GM21515 (cell line): ENCODE measurements around the gene NTMT1.
"Not testable (repeated sequence)": the region's sequence is repeated elsewhere in the genome, so short reads cannot be mapped to it uniquely, and the experiment has no call there.

ENCODE experiments used
- ATAC-seq: cut with Tn5 transposase; IDR thresholded peaks from one replicate; pipeline ENCODE4 v1.9.1; 2021; ENCODE audit not compliant: unreplicated experiment

NTMT1 gene, protein sequence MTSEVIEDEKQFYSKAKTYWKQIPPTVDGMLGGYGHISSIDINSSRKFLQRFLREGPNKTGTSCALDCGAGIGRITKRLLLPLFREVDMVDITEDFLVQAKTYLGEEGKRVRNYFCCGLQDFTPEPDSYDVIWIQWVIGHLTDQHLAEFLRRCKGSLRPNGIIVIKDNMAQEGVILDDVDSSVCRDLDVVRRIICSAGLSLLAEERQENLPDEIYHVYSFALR

DNA sequence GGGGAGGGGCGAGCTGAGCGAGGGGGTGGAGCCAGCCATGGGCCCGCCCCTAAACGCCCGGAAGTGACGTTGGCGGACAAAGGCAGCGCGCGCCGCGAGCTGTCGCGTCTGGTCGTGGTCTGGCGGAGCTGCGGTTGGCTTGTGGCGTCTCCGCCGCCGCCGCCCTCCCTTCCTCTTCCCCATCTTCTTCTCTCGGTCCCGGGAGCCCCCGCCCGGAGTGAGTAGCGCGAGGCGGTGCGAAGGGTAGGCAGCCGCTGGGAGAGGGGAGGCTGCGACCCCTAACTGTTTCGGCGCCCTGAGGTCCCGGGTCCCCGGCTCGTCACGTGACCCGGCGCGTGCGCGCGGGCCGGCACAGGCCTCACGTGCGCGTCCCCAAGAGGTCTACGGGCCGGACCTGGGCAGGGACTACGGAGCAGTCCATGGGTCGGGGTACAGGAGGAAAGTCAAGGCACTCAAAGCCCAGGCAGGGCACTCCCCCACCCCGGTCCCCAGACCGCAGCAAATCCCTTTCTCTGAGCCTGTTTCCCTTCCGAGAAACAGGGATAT is at the start of gene NTMT1:
Gene NTMT1, plus strand, starts transcription at position 85 of the 546 bp plus-strand sequence. CDS start 6,541 bp downstream, outside the sequence.
- ATAC-seq: peak; percentile 78

DNA sequence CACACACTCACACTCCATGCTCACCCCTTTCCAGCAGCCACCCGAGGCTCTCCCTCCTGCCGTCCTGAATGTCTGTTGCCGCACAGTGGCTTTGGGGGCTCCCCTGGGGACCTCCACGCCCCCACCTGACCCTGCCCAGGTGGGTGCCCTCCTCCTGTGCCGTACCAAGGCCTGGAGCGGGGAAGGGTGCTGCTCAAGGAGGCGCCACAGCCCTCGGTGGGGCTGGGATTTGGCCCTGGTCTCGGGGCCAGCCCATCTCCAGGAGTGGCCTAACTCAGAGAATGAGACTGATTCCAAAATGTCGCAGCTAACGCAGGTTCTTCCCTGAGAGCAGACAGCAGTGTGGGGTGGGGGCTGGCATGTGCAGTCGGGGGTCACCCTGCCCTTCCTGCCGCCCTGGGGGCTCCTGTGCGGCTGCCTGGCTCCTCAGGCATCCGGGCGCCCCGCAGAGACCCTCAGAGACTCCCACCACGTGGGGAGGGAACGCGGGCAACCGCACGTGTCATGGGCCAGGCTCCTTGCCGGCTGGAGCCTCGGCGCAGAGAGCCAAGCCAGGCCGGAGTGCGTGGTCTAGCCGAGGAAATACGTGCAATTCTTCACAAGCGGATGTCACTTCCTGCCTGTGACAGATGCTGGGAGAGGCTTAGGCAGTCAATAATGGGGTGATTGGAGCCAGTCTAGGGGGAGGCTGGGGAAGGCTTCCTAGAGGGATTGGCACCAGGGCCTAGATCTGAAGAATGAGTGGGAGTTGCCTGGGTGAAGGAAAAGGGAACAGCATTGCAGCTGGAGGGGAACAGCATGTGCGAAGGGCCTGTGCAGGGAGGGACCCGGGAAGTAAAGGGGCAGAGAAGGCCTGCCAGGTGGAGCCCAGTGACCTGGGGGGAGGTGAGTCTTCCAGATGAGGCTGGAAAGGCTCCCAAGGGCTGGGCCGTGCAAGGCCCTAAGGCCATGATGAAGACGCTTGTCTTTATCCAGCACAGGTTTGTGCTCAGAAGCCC is 49.1 kb upstream of the NTMT1 start:
- ATAC-seq: no peak

DNA sequence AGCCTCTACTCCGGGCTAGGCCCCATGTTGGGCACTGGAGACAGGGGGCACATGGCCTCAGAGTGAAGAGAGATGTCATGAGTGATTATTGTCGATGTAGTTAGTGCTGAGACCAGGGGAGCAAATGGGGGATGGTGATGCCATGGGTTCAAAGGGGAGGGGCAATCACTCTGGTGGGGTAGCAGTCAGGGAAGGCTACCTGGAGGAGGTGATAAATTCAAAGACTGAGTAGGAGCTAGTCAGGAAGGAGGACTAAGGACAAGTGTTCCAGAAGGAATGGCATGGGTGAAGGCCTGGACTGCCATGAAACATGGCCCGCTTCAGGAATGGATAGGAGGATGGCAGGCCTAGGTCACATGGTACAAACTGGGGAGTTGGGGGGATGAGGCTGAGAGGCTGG is 46.7 kb upstream of the NTMT1 start:
- no peak for ATAC-seq

DNA sequence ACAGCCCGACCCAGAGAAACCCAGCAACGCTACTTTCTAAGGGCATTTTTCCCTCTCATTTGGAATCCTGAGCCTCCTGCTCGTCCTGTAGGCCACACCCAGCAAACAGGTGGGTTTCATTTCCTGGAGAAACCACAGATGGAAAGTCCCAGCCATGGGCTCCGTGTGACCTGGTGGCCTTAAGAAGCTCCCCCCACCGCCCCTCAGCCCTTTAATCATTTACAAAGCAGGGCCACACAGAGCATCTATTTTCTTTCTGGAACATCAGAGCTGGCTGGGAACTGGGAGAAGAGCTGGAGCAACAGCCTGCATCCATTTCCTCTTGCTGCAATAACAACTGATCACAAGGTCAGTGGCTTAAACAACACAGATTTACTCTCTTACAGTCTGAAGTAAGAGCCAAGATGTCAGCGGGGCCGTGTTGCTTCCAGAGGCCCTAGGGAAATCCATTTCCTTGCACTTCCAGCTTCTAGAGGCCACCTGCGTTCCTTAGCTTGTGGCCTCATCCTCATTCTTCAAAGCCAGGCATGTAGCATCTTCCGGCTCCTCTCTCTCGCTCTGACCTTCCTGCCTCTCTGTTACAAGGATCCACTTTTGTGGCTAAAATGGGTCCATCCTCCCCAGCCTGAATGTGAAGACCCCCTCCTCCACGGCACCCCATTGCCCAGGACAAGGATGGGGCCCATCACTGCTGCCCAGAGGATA is 45.6 kb upstream of the NTMT1 start:
- no peak for ATAC-seq

DNA sequence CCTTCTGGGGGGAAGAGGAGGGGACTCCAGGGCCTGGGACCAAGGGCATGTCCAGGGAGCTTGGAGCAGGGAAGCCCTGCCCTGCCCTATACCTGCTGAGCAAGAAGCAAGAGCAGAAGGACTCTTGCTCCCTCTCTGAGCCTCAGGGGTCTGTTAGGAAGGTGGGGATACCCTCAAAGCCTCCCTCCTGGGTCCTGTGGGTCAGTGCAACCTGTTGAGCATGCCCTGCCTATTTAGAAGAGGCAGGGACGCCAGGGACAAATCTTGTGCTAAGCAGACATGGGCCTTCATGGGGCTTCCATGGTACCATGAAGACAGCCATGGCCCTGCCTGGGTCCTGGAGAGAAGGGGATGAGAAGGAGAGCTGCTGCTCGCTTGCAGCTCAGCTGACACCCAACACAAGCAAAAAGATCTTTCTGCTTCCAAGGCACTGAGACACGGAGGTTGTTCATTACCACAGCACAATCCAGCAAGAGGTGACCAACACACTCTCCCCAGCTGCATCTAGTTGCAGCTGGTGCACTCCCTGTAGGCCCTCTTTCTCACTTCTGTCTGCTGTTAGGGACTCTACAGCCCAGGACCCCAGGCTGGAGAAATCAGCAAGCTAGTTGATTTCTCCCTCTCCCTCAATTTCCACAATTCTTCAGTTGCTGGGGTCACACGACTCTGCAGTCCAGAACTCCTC is 44.3 kb upstream of the NTMT1 start:
- ATAC-seq: no peak

DNA sequence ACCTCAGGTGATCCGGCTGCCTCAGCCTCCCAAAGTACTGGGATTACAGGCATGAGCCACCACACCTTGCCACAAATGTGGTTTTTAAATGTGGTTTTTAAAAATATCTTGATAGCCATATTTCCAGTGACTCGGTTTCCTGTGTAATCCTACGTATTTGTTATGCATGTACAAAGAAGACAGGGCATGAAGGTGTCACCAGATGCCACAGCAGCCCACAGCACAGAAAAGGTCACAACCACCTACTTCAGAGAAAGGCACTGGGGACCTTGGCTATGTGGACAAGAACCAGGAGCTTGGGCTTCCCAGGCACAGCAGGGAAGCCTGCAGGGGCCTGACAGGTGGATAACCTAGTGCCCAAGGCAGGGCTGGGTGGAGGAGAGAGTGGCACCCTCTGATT is 43.1 kb upstream of the NTMT1 start:
- no peak for ATAC-seq

DNA sequence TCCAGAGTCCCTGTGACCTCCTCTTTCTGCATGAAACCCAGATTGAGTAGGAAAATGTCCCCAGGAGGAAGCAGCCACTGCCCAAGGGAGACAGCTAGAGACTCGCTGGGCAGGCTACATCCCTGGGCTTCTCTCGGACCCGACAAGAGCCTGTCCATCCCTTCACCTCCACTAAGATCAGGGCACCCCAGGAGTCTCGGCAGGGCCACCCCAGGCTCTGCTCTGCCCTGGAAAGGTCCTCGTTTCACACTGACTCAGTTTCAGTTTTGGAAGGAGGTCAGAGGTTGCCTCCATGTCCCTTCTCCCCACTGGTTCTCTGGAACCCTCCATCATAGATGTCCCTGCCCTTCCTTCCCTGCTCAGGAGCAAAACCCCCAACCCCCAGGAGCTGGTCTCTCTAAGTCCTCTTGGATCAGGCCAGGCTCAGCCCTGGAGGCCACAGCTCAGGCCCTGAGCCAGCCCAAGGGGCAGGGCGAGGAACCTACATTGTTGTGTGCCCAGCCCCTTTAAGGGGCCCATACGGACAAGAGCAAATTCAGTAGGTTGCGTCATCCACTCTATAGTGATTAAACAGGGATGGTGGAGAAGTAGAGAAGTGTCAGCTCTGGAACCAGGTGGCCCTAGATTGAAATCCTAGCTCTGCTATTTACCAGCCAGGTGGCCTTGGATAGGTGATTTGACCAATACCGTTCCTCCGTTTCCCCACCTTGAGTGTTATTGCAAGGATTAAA is 42.5 kb upstream of the NTMT1 start:
- no peak for ATAC-seq

DNA sequence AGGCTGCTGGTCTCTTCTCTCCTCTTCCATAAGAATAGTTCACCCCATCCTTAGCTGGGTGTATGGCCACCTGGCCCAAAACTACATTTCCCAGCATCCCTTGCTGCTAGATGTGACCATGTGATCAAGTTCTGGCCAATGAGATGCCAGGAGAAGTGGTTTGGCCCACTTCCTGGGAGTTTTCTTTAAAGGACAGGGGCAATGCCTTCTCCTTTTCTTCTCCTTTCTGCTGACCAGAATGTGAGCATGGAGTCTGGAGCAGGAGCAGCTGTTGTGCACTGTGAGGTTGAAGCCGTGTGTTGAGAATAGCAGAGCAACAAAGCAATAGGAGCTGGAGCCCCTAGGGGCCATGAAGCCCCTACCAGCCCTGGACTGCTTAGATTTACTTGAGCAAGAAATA is 41.8 kb upstream of the NTMT1 start:
- no peak for ATAC-seq

DNA sequence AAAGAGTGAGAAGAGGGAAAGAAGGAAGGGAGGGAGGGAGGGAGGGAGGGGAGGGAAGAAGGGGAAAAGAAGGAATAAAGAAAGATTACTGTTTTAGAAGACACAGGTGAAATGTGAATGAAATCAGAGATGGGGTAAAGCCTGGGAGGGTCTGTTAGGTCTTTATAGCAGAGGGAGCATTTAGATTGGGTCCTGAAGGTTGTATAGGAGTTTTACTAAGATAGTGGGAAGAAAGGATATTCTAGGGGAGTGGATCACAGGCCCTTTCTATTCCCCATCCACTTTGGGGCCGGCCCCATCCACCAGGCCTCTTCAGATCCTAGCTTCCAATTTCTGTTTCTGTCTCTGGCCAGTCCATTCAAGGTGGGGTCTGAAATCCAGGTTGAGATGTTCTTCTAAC is 40.6 kb upstream of the NTMT1 start:
- no peak for ATAC-seq

DNA sequence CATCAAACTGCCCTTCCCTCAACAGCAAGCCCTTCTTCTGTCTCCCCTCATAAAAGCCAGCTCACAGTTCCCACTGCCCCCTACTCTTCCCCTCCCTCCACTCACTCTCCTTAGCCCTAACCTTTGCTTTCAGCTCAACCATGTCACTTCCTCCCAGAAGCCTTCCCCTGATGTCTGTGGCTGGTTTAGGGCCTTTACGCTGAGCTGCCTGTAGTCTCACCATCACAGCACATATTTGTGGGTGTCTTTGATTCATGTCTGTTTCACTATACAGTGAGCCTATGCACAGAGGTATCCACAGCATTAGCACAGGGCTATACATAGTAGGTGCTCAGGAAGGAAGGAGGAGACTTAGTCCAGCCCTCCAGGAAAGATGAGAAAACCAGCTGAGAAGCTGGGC is 39.7 kb upstream of the NTMT1 start:
- ATAC-seq: no peak

DNA sequence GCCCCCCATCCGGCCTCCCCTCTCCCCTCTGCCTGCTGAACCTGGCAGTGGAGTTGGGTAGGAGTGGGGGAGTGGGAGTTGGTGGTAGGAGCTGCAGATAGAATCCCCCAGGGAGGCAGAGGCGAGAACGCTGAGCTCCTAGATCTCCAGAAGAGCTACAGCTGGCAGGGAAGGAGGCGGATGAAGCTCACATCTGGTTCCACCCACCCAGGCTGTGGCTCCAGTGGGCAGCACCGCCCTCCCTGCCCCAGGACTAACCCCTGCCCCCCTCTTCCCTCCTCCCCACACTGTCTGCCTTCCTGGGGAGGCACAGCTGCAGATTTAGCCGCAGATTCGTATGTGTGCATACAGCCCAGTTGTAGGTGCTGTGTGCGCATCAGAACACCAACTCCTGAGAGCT is 39.3 kb upstream of the NTMT1 start:
- ATAC-seq: no peak

DNA sequence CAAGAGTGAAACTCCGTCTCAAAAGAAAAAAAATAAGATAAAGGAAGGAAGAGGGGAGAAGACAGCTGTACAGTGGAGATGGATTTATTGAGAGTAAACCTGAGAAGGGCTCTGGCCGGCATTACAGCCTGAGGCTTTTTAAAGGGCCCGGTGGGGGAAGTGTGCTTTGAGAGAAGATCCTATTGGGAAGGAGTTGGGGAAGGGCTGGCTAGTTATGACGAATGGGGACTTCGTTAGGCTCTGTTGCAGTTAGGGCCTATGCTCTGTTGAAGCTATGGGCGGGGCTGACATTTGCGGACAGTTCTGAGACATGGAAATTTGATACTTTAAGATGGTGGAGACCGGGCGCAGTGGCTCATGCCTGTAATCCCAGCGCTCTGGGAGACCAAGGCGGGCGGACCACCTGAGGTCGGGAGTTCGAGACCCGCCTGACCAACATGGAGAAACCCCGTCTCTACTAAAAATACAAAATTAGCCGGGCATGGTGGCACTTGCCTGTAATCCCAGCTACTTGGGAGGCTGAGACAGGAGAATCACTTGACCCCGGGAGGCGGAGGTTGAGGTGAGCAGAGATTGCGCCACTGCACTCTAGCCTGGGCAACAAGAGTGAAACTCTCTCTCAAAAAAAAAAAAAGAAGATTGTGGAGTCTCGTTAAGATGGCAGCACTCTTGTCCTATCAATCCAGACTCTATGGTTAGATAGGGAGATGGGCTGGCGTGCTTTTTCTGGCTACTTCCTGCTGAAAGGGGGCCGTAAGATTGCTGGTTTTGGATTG is 38.3 kb upstream of the NTMT1 start:
- no peak for ATAC-seq

DNA sequence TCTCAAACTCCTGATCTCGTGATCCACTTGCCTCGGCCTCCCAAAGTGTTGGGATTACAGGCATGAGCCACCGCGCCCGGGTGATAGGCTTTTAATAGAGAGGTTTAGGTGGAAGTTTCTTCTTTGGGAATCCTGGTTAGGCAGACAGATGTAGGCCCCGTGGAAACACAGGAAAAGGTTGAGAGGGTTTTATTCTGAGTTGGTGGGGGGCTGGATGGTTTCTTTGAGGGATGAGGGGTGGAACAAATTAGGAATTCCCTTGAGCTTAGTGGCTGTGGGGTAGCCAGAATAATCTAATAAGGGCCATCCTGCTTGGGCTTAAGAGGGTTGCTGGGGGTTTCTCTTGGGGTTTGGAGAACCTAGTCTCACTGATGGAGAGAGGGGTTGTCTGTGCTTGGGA is 35.5 kb upstream of the NTMT1 start:
- ATAC-seq: no peak

DNA sequence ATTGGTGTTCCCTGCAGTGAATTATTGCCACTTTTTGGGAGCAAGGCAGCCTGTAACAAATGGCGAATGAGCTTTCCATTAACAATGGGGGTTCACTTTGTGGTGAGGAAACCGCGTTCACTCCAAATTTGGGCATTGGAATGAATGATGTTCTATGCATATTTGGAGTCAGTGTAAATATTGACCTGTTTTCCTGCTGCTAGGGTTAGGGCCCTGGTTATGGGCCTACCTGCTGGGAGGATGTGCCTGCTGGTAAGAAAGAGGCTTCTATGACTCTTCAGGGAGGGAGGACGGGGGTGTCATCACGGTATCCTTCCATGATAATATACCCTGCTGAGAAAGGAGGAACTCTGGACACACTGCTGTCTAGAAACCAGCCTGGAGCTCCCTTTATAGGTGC is 34.0 kb upstream of the NTMT1 start:
- no peak for ATAC-seq

DNA sequence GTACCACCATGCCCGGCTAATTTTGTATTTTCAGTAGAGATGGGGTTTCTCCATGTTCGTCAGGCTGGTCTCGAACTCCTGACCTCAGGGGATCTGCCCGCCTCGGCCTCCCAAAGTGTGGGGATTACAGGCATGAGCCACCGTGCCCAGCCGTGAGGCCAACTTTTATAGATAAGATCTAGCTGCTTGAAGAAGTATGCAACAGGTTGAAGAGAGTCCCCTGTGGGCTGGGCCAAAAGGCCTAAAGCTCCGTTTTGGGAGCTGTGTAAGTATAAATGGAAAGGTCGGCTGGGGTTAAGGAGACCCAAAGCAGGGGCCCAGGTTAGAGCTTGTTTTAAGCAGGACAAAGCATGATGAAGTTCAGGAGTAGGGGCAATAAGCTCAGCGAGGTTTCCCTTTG is 33.2 kb upstream of the NTMT1 start:
- not testable (repeated sequence) for ATAC-seq

DNA sequence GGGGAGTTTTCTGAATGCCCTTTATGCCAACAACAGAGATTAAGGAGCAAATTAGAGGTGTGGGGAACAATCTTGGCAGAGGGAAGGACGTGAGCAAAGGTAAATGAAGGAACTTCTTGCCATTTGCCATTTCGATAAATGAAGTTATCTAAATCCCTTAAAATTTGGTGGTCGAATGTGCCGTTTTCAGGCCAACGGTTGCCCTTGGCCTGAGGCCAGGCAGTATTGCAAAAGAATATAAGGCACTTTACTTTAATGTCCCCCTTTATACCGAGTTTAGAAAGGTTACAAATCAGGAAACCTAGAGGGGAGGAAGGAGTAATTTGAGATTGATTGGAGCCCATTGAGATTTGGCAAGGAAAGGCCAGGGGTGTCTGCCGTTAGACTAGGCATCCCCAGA is 31.3 kb upstream of the NTMT1 start:
- no peak for ATAC-seq

DNA sequence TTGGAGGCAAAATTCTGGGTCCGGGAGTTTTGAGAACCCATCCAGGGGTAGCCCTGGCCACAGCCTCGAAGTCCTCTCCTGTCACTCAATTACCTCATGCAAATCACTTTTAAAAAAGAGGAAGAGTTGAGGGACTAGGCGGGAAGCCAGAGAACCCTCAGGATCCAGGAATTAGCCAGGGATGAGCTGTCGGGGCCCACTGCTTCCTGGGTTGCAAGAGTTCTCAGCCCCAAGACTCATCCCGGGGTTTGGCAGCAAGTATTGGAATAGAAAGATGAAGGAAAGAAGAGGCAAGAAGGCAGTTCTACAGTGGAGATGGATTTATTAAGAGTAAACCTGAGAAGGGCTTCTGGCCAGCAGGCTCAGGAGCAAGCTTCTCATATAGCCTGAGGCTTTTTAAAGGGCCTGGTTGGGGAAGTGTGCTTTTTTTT is 30.6 kb upstream of the NTMT1 start:
- no peak for ATAC-seq

DNA sequence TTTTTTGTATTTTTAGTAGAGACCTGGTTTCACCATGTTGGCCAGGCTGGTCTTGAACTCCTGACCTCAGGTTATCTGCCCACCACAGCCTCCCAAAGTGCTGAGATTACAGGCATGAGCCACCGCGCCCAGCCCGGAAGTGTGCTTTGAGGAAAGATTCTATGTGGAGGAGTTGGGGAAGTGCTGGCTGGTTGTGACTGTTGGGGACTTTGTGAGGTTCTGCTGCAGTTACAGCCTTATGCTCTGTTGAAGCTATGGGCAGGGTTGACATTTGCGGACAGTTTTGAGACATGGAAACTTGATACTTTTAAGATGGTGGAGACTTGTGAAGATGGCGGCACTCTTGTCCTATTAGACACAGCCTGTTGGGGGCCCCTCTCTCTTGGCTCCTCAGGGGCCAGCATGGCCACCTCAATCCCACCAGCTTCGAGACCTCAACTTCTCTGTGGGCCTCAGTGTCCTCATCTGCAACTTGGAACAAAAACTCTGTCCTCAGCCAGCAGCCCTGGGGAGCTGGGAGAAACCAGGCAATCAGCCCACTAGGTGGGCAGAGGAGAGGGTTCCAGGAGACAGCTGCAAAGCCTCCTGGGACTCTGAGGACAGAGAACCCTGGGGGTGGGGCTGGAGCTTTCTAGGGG is 29.9 kb upstream of the NTMT1 start:
- ATAC-seq: no peak
